ENCODE measurements around the gene RELT.

DNA sequence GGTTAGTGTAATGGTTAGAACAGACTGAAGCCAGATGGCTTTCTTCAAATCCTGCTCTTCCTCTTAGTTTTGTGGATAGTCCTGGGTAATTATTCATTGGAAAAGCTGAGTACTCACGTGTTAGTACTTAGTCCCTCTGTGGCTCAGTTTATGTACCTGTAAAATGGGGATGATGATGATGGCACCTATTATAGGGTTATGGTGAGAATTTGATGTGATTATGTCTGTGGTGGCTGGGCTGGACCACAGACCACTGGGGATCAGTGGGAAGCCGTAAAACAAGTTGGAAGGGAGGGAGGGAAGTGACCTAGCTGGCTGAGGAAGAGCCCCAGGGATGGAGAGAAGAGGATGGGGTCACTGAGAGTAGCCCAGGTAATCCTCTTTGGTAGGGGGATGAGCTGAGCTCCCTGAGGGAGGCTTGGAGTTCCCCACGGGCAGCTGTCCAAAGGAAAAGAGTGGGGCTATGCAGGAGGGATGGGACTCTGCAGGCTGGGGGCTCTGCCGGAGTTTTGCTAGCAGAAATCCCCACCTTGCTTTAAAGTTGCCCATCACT is 48.3 kb upstream of the RELT start:
- TF ChIP-seq, protein P1, sequence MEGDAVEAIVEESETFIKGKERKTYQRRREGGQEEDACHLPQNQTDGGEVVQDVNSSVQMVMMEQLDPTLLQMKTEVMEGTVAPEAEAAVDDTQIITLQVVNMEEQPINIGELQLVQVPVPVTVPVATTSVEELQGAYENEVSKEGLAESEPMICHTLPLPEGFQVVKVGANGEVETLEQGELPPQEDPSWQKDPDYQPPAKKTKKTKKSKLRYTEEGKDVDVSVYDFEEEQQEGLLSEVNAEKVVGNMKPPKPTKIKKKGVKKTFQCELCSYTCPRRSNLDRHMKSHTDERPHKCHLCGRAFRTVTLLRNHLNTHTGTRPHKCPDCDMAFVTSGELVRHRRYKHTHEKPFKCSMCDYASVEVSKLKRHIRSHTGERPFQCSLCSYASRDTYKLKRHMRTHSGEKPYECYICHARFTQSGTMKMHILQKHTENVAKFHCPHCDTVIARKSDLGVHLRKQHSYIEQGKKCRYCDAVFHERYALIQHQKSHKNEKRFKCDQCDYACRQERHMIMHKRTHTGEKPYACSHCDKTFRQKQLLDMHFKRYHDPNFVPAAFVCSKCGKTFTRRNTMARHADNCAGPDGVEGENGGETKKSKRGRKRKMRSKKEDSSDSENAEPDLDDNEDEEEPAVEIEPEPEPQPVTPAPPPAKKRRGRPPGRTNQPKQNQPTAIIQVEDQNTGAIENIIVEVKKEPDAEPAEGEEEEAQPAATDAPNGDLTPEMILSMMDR (conservative IDR thresholded peaks at IDR 0.05; ENCODE audit: low read length) = no peak
- TF ChIP-seq EZH2phosphoT487 (IDR thresholded peaks at IDR 0.05; ENCODE audit: borderline replicate concordance, low read depth, low read length) = no peak
